Measurements from ENCODE around the gene CLEC11A. TPM values are rescaled to one million over a fixed set of nuclear protein-coding genes. Genes with fewer than 3 reads are reported as not detected.
A peak's percentile ranks its signal among the peaks of the same experiment; 100 is the strongest.

The CLEC11A gene
- total RNA-seq, 1 donor from 2014 or later, result 4.0 TPM

- Mint-ChIP-seq H3K4me1 (ENCODE audit: low read depth, unreplicated experiment) (peaks cover 5% of the 10 kb centered on the region), H3K27me3 (ENCODE audit: unreplicated experiment) (peaks cover 27% of the 10 kb centered on the region), H3K9me3 (ENCODE audit: unreplicated experiment) (peaks cover 12% of the 10 kb centered on the region), H3K4me3 (ENCODE audit: unreplicated experiment) (peak overlapping the region; percentile 94), H3K27ac (ENCODE audit: unreplicated experiment) (peak overlapping the region; percentile 85), H3K36me3 (ENCODE audit: unreplicated experiment) (no peaks in the 10 kb centered on the region)
- DNase-seq, result peak; percentile 53
- TF ChIP-seq, protein P1, sequence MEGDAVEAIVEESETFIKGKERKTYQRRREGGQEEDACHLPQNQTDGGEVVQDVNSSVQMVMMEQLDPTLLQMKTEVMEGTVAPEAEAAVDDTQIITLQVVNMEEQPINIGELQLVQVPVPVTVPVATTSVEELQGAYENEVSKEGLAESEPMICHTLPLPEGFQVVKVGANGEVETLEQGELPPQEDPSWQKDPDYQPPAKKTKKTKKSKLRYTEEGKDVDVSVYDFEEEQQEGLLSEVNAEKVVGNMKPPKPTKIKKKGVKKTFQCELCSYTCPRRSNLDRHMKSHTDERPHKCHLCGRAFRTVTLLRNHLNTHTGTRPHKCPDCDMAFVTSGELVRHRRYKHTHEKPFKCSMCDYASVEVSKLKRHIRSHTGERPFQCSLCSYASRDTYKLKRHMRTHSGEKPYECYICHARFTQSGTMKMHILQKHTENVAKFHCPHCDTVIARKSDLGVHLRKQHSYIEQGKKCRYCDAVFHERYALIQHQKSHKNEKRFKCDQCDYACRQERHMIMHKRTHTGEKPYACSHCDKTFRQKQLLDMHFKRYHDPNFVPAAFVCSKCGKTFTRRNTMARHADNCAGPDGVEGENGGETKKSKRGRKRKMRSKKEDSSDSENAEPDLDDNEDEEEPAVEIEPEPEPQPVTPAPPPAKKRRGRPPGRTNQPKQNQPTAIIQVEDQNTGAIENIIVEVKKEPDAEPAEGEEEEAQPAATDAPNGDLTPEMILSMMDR (IDR thresholded peaks at IDR 0.05; ENCODE audit: partially characterized antibody, unreplicated experiment), result no peak
Measured at GRCh38 chr19:50693064-50693975, 29.8 kb upstream of the CLEC11A start.

DNA sequence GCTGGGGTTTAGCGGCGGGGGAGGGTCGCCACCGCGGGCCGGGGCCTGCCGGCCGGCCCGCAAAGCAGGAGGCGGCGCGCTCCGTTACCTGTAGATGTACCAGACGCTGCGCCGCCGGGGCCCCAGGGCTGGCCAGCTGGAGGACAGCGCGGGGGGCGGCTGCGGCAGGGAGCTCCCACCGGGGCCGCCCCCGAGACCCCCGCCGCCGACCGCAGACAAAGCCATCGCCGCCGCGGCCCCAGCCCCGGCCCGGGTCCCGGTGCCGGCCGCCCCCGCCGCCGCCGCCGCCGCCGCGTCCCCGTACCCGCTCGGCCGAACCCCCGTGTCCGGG, 28.4 kb upstream of the CLEC11A start:
- H3K27ac Mint-ChIP-seq (ENCODE audit: unreplicated experiment), result no peak overlapping the region
- peaks cover 5% of the 10 kb centered on the region for H3K4me1 Mint-ChIP-seq (ENCODE audit: low read depth, unreplicated experiment)
- H3K4me3 Mint-ChIP-seq (ENCODE audit: unreplicated experiment), result no peak overlapping the region
- TF ChIP-seq, protein P1 (IDR thresholded peaks at IDR 0.05; ENCODE audit: partially characterized antibody, unreplicated experiment), result no peak
- peak; percentile 48 for DNase-seq
- H3K27me3 Mint-ChIP-seq (ENCODE audit: unreplicated experiment), result peaks cover 32% of the 10 kb centered on the region
- H3K36me3 Mint-ChIP-seq (ENCODE audit: unreplicated experiment), result no peaks in the 10 kb centered on the region
- H3K9me3 Mint-ChIP-seq (ENCODE audit: unreplicated experiment), result peaks cover 12% of the 10 kb centered on the region

DNA sequence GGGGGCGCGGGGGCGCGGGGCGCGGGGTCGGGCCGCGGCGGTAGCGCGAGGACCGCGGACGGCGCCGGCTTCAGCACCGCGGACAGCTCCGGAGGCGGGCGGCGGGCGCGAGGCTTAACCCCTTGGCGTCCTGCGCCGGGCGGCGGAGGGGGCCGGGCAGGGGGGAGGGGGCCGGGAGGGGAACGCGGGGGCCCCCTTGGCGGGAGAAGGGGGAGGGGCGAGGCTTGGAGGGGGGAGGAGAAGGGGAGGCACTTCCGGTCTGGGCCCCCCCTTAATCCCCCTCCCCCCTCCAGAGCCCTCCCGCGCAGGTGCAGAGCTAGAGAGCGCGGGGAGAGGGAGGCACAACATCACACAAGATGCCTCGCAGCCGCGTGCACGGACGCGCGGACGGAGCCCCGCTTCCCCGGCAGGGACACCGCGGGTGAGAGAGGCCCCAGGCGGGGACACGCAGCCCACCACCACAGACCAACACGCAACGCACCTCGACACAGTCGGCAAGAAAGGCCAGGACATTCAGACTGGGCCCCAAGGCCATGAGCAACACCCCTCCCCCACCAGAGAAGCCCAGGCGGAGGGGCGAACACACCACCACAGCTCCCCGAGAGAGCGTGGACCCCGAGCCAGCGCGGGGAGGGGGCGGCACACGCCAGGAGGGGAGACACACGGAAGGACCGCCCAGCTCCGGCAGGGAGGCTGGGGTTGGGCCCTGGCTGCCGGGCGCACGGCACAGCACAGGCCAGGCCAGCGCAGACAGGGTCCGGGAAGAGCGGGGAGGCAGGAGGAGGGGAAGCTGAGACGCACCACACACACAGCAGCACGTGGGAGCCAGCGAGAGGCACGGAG, 27.7 kb upstream of the CLEC11A start:
- TF ChIP-seq, protein P1 (IDR thresholded peaks at IDR 0.05; ENCODE audit: partially characterized antibody, unreplicated experiment), result no peak
- Mint-ChIP-seq H3K36me3 (ENCODE audit: unreplicated experiment) (no peaks in the 10 kb centered on the region), H3K27me3 (ENCODE audit: unreplicated experiment) (peaks cover 36% of the 10 kb centered on the region), H3K4me3 (ENCODE audit: unreplicated experiment) (peak overlapping the region; percentile 78), H3K27ac (ENCODE audit: unreplicated experiment) (peak overlapping the region; percentile 59), H3K9me3 (ENCODE audit: unreplicated experiment) (peaks cover 12% of the 10 kb centered on the region), H3K4me1 (ENCODE audit: low read depth, unreplicated experiment) (peaks cover 5% of the 10 kb centered on the region)
- DNase-seq, result peak; percentile 67

GRCh38 chr19:50696094-50696483, 27.1 kb upstream of the CLEC11A start:
- Mint-ChIP-seq H3K4me3 (ENCODE audit: unreplicated experiment) (peak overlapping the region; percentile 78), H3K9me3 (ENCODE audit: unreplicated experiment) (peaks cover 10% of the 10 kb centered on the region), H3K27me3 (ENCODE audit: unreplicated experiment) (peaks cover 34% of the 10 kb centered on the region), H3K4me1 (ENCODE audit: low read depth, unreplicated experiment) (peaks cover 5% of the 10 kb centered on the region), H3K36me3 (ENCODE audit: unreplicated experiment) (no peaks in the 10 kb centered on the region), H3K27ac (ENCODE audit: unreplicated experiment) (peak overlapping the region; percentile 59)
- no peak for DNase-seq
- TF ChIP-seq, protein P1 (IDR thresholded peaks at IDR 0.05; ENCODE audit: partially characterized antibody, unreplicated experiment), result no peak
